Coronary artery (tissue), 2 donors: ENCODE data around the gene DROSHA.

Experiments
- DNase-seq: peaks from one replicate; pipeline ENCODE4 v3.0.0-alpha.2; 2017; ENCODE audit warnings: low spot score
- H3K27ac ChIP-seq, 2 donors: fragments of 200-600 bp; sonication (generic); one replicate each; pipeline ENCODE4 v1.5.1; 2016 to 2019
- H3K4me3 ChIP-seq: fragments of 200-600 bp; sonication (generic); 2 replicates; pipeline ENCODE4 v1.5.1; 2016; ENCODE audit warnings: mild to moderate bottlenecking, moderate library complexity
- CTCF ChIP-seq: fragments of 200-600 bp; sonication (generic); IDR thresholded peaks from one replicate; pipeline ENCODE4 v1.5.1; 2019; ENCODE audit warnings: antibody characterized with exemption

DROSHA gene

GRCh38 chr5:31427013-31427723 lies 104.7 kb downstream of the DROSHA start:
- Histone ChIP-seq H3K4me3 (no peak overlapping the region), H3K27ac (no peak overlapping the region)
- no peak for TF ChIP-seq CTCF
- DNase-seq: no peak

DNA sequence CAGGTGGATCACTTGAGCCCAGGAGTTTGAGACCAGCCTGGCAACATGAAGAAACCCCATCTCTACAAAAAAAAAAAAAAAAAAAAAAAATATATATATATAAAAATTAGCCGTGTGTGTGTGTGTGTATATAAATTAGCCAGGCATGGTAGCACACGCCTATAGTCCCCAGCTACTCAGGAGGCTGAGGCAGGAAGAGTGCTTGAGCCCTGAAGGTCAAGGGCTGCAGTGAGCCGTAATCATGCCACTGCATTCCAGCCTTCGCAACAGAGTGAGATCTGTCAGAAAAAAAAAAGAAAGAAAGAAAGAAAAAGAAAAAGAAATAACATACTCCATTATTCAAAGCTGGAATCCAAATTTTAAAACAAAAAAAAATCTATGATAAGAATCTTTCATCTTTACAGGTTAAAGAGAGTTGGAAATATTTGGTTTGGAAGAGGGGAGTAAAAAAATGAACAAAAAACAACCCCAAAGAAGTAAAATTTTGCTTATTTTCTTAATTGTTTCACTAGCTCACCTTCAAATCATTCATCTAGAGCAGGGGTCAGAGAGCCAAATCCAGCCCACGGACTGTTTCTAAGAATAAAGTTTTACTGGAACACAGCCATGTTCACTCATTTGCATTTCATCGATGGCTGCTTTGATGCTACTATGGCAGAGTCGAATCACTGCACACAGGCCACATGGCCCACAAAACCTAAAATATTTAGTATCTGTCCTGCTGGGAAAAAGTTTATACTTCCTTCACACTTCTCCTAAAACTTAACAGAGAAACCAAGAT lies 109.9 kb downstream of the DROSHA start:
- DNase-seq: no peak
- TF ChIP-seq CTCF: no peak

GRCh38 chr5:31417512-31417911 lies 114.4 kb downstream of the DROSHA start:
- H3K4me3 ChIP-seq: no peak overlapping the region

More for the DNA sequence above, 109.9 kb downstream of the DROSHA start:
- Histone ChIP-seq H3K4me3 (no peak overlapping the region), H3K27ac (no peak overlapping the region)

GRCh38 chr5:31416547-31416946 lies 115.3 kb downstream of the DROSHA start:
- TF ChIP-seq CTCF: no peak
- DNase-seq: no peak
- Histone ChIP-seq H3K27ac (no peak overlapping the region), H3K4me3 (no peak overlapping the region)

More at GRCh38 chr5:31417512-31417911, 114.4 kb downstream of the DROSHA start:
- H3K27ac ChIP-seq: no peak overlapping the region
- TF ChIP-seq CTCF: no peak
- no peak for DNase-seq

- DNase-seq: no peak
- no peak for TF ChIP-seq CTCF
- no peak overlapping the region for H3K4me3 ChIP-seq
- no peak overlapping the region for H3K27ac ChIP-seq
Observed at GRCh38 chr5:31415960-31416359, 115.9 kb downstream of the DROSHA start.

DNA sequence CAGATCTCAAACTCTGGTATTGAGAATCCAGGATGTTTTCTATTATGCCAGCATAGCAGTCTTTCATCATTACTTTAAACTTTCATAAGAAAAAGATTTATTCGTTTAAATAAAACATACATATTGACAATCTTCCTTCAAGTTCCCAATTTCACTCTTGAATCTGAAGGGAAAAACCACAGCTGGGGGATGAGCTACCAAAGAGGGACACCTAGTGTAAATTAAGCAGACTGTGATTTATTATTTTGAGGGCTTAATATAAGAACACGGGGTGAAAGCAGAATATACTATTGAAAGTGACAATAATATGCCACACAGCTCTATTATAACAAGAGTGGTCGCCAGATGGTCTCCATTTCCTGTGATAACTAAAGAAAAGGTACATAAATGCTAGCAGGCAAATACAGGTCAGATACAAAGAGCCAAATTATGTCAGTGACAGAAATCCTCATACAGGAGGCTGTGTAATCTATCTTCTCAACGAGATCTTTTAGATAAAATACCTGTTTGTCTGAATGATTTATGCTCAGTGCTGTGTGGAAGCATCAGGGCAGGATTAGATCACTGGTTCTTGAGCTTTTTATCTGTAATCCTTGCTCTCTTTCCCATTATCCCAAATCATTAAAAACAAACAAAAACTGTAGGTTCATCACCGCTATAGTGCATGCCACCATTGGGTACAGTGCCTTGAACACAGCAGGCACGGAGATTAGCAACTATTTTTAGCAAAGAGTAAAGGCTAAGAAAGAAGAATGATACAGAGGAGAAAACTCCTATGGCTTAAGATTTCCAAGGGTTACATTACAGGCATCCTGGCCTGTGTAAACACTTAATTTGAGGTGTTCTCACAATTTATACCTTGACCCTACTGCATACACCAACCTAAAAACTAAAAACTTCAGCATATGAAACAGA lies 116.6 kb downstream of the DROSHA start:
- DNase-seq: no peak
- Histone ChIP-seq H3K4me3 (no peak overlapping the region), H3K27ac (no peak overlapping the region)
- TF ChIP-seq CTCF: no peak
